Stomach (tissue), 9 donors: Measurements from ENCODE around the gene CAPG. TPM values are rescaled to one million over a fixed set of nuclear protein-coding genes. Genes with fewer than 3 reads are reported as not detected.

ENCODE experiments used
- DNase-seq, 2 donors: peaks; one replicate each; pipeline versions ENCODE4 v3.0.0 to v3.0.0-alpha.2; 2013 to 2019
- H3K27ac ChIP-seq, 5 donors: fragments of 200-600 bp in 4 of 5; sonication (generic) in 4 of 5; one replicate each; pipeline ENCODE4 v1.5.1; 2013 to 2019; ENCODE audit warnings: mild to moderate bottlenecking in 1 of 5, moderate library complexity in 1 of 5
- H3K27me3 ChIP-seq, 3 donors: fragments of 200-600 bp; sonication (generic); one replicate each; pipeline ENCODE4 v1.5.1; 2017 to 2019; ENCODE audit warnings: mixed run types in 1 of 3
- H3K36me3 ChIP-seq, 4 donors: fragments of 200-600 bp; sonication (generic); 1 replicate in 3 of 4; 2 replicates in 1 of 4; pipeline ENCODE4 v1.5.1; 2016 to 2019
- H3K4me1 ChIP-seq, 4 donors: fragments of 200-600 bp; sonication (generic); one replicate each; pipeline ENCODE4 v1.5.1; 2016 to 2019
- H3K4me3 ChIP-seq, 4 donors: fragments of 200-600 bp; sonication (generic) in 3 of 4; one replicate each; pipeline ENCODE4 v1.5.1; 2016 to 2019; ENCODE audit warnings: mild to moderate bottlenecking in 1 of 4
- H3K9me3 ChIP-seq, 4 donors: fragments of 200-600 bp; sonication (generic); one replicate each; pipeline ENCODE4 v1.5.1; 2016 to 2019
- EP300 ChIP-seq: sonication (generic); formaldehyde crosslinking; IDR thresholded peaks from one replicate; pipeline ENCODE4 v1.6.1; 2017; ENCODE audit warnings: antibody characterized with exemption
- POLR2A ChIP-seq, 4 donors: fragments of 450-650 bp; IDR thresholded peaks; one replicate each; pipeline ENCODE4 v1.6.1; 2016; ENCODE audit warnings: antibody characterized with exemption in 4 of 4, control low read depth in 2 of 4, mild to moderate bottlenecking in 1 of 4, moderate library complexity in 1 of 4
- POLR2AphosphoS5 ChIP-seq, 3 donors: sonication (generic); formaldehyde crosslinking; IDR thresholded peaks; one replicate each; pipeline ENCODE4 v1.6.1; 2016; ENCODE audit warnings: antibody characterized with exemption in 3 of 3
- WGBS, 5 donors: extraction: QIAGEN DNeasy Blood & Tissue Kit in 3 of 5; methylation state at CpG; one replicate each; pipeline versions ENCODE4 v1.1.5 to v1.1.7; 2013 to 2018; 5-methylcytosine and 5-hydroxymethylcytosine counted together
- intact Hi-C: fragments of 100-400 bp; cut with DNase I; formaldehyde crosslinking; loops from one replicate; pipeline ENCODE4 v1.15.1; 2023; ENCODE audit warnings: low total_unique reads
- polyA plus RNA-seq, 3 donors: library from polyadenylated mRNA; stranded (reverse); fragments of 200-250 nt; gene quantifications; one replicate each; pipeline ENCODE4 v1.2.3, GENCODE V29; 2013
- total RNA-seq, 5 donors: library from RNA; depleted of rRNA; stranded (reverse); fragments of >200 nt; gene quantifications; one replicate each; pipeline versions ENCODE4 v1.1.0 to v1.2.3, GENCODE V29; 2014 to 2016
- TF ChIP-seq, protein P1 (sequence below), 7 experiments: fragments of 450-650 bp in 4 of 7; fragments of 200-600 bp in 3 of 7; sonication (generic) in 3 of 7; IDR thresholded peaks; one replicate each; pipeline ENCODE4 v1.5.1; 2016 to 2019; ENCODE audit warnings: antibody characterized with exemption in 7 of 7, control low read depth in 2 of 7, mild to moderate bottlenecking in 1 of 7
- donor health status: healthy with polysubstance abuse.
- donor health status: Bipolar disorder and iron deficiency.
- donor health status: healthy.

The CAPG gene
- total and polyA plus RNA-seq, 8 donors, result 35.0 to 350 (median 126) TPM

DNA sequence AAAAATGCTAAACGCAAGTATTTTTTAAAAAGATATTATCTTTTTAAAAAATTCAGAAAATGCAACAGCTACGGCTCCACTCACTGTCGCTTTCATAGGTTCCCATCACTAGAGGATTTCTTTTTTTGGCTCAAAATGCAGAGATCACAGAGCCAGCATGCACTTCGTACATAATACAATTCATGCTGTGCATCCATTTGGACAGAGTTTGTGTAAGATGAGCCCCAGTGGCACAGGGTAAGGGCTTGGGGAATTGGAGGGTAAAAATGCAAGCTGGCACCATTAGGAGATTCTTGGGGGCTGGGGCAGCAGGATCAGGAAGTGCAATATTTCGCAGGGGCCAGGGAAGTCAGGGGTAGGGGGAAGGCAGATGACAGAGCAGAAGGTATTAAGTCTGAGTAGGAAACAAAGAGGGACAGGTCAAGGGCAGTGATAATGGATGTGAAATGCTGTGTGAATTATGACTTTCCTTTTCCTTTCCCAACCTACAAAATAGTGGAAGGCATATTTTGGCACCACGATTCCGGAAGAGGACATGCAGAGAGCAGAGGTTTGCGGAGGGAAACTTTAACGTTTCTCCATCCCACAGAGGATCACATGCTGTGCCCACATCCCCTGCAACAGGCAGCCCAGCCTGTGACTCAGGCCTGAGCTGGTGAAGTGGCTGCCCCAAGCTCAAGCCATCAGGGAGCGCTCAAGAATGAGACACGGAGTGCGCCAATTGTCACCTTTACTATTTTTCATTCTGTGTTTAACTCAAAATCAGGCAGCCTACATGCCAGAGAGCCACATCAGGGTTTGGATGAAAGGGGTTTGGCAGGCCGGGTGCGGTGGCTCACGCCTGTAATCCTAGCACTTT lies 4.7 kb downstream of the CAPG start:
- no peaks in the 10 kb centered on the region for H3K27me3 ChIP-seq
- peak; percentile 43 to 49 for DNase-seq
- no peak overlapping the region for H3K4me3 ChIP-seq
- TF ChIP-seq EP300 (no peak), POLR2AphosphoS5 (IDR thresholded peaks at IDR 0.05) (peak in 2 of 3 donors; percentile 21 to 23), POLR2A (IDR thresholded peaks at IDR 0.05) (no peak)
- TF ChIP-seq, protein P1, sequence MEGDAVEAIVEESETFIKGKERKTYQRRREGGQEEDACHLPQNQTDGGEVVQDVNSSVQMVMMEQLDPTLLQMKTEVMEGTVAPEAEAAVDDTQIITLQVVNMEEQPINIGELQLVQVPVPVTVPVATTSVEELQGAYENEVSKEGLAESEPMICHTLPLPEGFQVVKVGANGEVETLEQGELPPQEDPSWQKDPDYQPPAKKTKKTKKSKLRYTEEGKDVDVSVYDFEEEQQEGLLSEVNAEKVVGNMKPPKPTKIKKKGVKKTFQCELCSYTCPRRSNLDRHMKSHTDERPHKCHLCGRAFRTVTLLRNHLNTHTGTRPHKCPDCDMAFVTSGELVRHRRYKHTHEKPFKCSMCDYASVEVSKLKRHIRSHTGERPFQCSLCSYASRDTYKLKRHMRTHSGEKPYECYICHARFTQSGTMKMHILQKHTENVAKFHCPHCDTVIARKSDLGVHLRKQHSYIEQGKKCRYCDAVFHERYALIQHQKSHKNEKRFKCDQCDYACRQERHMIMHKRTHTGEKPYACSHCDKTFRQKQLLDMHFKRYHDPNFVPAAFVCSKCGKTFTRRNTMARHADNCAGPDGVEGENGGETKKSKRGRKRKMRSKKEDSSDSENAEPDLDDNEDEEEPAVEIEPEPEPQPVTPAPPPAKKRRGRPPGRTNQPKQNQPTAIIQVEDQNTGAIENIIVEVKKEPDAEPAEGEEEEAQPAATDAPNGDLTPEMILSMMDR (IDR thresholded peaks at IDR 0.05), result no peak
- H3K27ac ChIP-seq, result peak overlapping the region in 4 of 5 donors; percentile 30 to 84 (median 52)
- peaks cover 5 to 20% (median 16%) of the 10 kb centered on the region in 4 donors for H3K36me3 ChIP-seq
- intact Hi-C loops, result no loop called here
- 62 to 79% (median 71%) methylated on average over 15 of the region's 15 CpGs for WGBS, 5 donors
- peaks cover 6 to 66% (median 21%) of the 10 kb centered on the region in 4 donors for H3K4me1 ChIP-seq
- H3K9me3 ChIP-seq, result peaks cover 0 to 9% (median 0%) of the 10 kb centered on the region in 4 donors

DNA sequence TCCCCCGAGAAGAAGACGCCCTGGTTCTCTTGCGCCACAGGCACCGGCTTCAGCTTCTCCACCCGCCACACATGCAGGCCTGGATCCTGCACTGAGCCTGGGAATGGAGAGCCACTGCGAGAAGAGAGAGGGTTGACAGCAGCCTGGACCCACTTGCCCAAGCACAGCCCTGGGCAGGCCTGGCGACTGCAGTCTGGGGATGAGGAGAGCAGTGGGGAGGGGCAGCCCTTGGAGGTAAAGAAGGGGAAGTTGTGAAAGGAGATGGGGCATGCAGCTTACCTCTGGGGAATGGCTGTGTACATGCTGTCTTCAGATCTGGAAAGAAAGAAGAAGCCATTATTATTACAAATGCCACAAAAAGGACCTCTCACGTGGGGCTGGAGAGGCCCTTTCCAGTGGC lies 8.3 kb downstream of the CAPG start:
- H3K27ac ChIP-seq, result no peak overlapping the region
- H3K4me3 ChIP-seq, result no peak overlapping the region
- peaks cover 0 to 9% (median 0%) of the 10 kb centered on the region in 4 donors for H3K9me3 ChIP-seq
- 88 to 92% (median 89%) methylated on average over 8 of the region's 8 CpGs for WGBS, 5 donors
- H3K27me3 ChIP-seq, result no peaks in the 10 kb centered on the region
- H3K4me1 ChIP-seq, result peaks cover 7 to 44% (median 10%) of the 10 kb centered on the region in 4 donors
- TF ChIP-seq EP300 (no peak), POLR2A (IDR thresholded peaks at IDR 0.05) (no peak), POLR2AphosphoS5 (IDR thresholded peaks at IDR 0.05) (no peak)
- TF ChIP-seq, protein P1 (IDR thresholded peaks at IDR 0.05), result no peak
- no peak for DNase-seq
- intact Hi-C loops, result no loop called here
- H3K36me3 ChIP-seq, result peaks cover 5 to 54% (median 42%) of the 10 kb centered on the region in 4 donors

DNA sequence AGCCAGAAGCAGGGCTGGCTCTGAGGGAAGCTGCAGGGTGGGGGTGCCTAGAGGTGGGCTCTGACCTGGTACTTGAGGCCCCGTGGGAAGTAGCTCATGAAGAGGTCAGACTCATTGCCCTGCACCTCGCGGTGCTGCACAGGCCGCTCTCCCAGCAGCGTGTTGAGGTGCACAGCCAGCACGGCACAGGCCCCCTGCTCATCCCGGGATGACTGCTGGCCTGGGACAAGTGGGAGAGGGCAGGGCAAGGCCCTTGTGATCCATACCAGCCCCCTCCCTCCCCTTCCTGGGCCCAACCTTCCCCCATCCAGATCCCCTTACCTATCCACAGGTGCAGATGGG lies 8.7 kb downstream of the CAPG start:
- no peak for DNase-seq
- H3K9me3 ChIP-seq, result peaks cover 0 to 9% (median 0%) of the 10 kb centered on the region in 4 donors
- H3K4me1 ChIP-seq, result peaks cover 8 to 44% (median 14%) of the 10 kb centered on the region in 4 donors
- H3K4me3 ChIP-seq, result no peak overlapping the region
- WGBS, 5 donors, result 80 to 99% (median 91%) methylated on average over 2 to 7 of the region's 7 CpGs
- TF ChIP-seq POLR2A (IDR thresholded peaks at IDR 0.05) (no peak), POLR2AphosphoS5 (IDR thresholded peaks at IDR 0.05) (no peak), EP300 (no peak)
- TF ChIP-seq, protein P1 (IDR thresholded peaks at IDR 0.05), result no peak
- H3K27ac ChIP-seq, result no peak overlapping the region
- intact Hi-C loops, result no loop called here
- H3K27me3 ChIP-seq, result no peaks in the 10 kb centered on the region
- H3K36me3 ChIP-seq, result peaks cover 5 to 58% (median 44%) of the 10 kb centered on the region in 4 donors

DNA sequence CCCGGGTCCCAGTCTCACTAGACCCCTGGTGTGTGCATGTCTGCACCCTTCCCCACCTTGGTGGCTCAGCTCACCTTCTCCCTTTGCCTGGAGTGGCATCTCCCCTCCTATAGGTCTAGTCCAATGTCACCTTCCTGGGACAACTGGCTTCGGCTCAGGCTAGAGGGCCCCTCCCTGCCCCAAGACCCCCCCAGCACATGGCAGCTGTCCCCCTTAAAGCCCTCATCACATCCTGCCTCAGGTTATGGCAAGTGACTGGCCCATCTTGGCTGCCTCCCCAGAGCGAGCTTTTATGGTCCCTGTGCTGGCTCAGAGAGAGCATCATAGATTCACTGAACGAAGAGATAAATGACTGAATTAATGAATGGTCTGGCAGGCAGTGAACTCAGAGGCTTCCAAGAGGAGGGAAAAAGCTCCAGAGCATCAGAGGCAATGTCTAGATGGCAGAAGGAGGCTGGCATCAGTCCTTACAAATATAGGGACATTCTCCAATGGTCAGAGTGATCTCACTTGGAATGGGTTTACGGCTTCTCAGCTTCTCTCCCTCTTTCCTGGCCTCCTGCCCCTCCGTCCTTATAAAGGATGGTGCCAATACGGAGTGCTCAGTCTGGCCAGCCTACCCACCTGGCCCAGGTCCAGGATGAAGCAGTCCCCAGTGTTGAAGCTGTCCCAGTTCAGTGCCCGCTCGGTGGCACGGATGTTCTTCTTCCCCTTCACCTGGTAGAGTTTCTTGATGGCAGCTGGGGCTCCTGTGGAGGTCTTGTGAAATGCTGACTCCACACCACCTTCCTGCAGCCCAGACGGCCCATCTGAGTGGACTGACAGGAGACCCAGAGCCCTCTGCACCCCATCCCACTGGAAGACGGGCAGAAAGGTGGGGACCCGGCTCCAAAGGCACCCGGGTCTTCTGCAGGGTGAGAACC lies 9.4 kb downstream of the CAPG start:
- 74 to 90% (median 87%) methylated on average over 11 to 14 of the region's 14 CpGs for WGBS, 5 donors
- no peak overlapping the region for H3K4me3 ChIP-seq
- intact Hi-C loops, result no loop called here
- H3K27ac ChIP-seq, result no peak overlapping the region
- H3K9me3 ChIP-seq, result peaks cover 0 to 9% (median 0%) of the 10 kb centered on the region in 4 donors
- H3K27me3 ChIP-seq, result no peaks in the 10 kb centered on the region
- peaks cover 5 to 64% (median 49%) of the 10 kb centered on the region in 4 donors for H3K36me3 ChIP-seq
- DNase-seq, result no peak
- peaks cover 8 to 44% (median 19%) of the 10 kb centered on the region in 4 donors for H3K4me1 ChIP-seq
- TF ChIP-seq POLR2AphosphoS5 (IDR thresholded peaks at IDR 0.05) (no peak), EP300 (no peak), POLR2A (IDR thresholded peaks at IDR 0.05) (no peak)
- TF ChIP-seq, protein P1 (IDR thresholded peaks at IDR 0.05), result no peak
